PC-9 (cell line): ENCODE data around the gene ZFX.

ENCODE experiments used
- CTCF ChIP-seq: fragments of 200-600 bp; sonication (generic); conservative IDR thresholded peaks from 2 replicates; pipeline ENCODE4 v1.6.1; 2017; ENCODE audit warnings: mixed run types, antibody characterized with exemption, mild to moderate bottlenecking, moderate library complexity
- EZH2 ChIP-seq: fragments of 200-600 bp; sonication (generic); IDR thresholded peaks from 2 replicates; pipeline ENCODE4 v1.8.0; 2017; ENCODE audit warnings: antibody characterized with exemption, low read depth

GRCh38 chrX:24260842-24261550 lies 111.5 kb downstream of the ZFX start:
- TF ChIP-seq CTCF (no peak), EZH2 (no peak)
